IPS-18a (cell line): ENCODE data around the gene DLX3.

Experiments used
- H3K27ac ChIP-seq: one replicate; pipeline ENCODE4 v1.5.1; 2013; ENCODE audit warnings: low read length
- H3K27me3 ChIP-seq: one replicate; pipeline ENCODE4 v1.6.1; 2013; ENCODE audit warnings: mild to moderate bottlenecking, low read length; ENCODE audit not compliant: control insufficient read depth, insufficient read depth
- H3K36me3 ChIP-seq: one replicate; pipeline ENCODE4 v1.6.1; 2013; ENCODE audit warnings: low read depth, low read length; ENCODE audit not compliant: control insufficient read depth
- H3K4me1 ChIP-seq: one replicate; pipeline ENCODE4 v1.6.1; 2013; ENCODE audit warnings: low read depth, low read length; ENCODE audit not compliant: control insufficient read depth
- H3K4me3 ChIP-seq: one replicate; pipeline ENCODE4 v1.5.1; 2013; ENCODE audit warnings: low read length
- H3K9ac ChIP-seq: one replicate; pipeline ENCODE4 v1.6.1; 2013; ENCODE audit warnings: mild to moderate bottlenecking, low read length, moderate library complexity
- H3K9me3 ChIP-seq: one replicate; pipeline ENCODE4 v1.6.1; 2013; ENCODE audit warnings: low read depth, low read length; ENCODE audit not compliant: control insufficient read depth

The DLX3 gene

DNA sequence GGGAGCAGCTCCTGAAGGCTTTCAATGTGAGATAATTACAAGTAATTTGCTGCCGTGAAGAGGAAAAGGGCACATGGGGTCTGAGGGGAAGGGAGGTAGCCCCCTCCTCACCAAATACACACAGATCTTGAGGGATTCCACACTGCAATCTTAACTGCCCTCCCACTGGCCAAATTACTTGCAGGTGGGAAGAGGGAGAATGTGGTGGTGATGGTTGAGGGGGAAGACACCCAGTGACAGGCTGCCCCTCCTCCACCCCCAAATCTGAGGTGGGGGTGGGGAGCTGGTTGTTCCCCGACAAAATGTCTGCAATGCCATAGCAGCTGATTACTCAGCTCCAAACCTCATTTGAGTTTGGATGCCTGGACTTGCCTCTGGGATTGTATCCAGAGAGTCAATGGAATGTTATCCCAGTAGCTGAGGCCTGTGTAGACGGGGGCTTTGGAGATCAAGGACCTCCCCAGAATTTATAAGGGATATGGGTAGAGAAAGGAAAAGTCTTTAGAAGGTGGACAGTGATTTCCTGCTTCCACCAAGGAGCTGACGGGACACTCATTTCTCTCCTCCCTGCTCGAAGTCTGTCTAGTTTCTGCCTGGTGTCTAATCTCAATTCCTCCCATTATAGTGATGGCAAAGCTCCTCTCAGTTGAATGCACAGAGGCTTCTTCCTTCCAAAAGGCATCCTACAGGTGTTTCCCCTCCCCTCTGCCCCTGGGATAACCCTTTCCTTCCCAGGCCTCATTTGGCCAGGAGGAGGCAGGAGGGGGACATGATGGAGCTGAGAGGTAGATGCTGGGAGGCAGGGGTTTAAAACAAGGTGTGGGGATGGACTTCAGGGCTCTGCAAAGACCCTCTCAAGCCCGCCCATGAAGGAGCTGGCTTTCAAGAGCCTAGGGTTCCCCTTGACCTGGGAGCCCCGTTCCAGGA lies 17.3 kb downstream of the DLX3 start:
- Histone ChIP-seq H3K27ac (no peak overlapping the region), H3K9me3 (no peaks in the 10 kb centered on the region)

GRCh38 chr17:49976828-49977202 lies 18.2 kb downstream of the DLX3 start:
- H3K9ac ChIP-seq = no peak overlapping the region
- no peaks in the 10 kb centered on the region for H3K36me3 ChIP-seq
- peaks cover 22% of the 10 kb centered on the region for H3K4me1 ChIP-seq
- no peaks in the 10 kb centered on the region for H3K9me3 ChIP-seq
- no peak overlapping the region for H3K4me3 ChIP-seq
- H3K27ac ChIP-seq = no peak overlapping the region
- peaks cover 79% of the 10 kb centered on the region for H3K27me3 ChIP-seq

More for the DNA sequence above, 17.3 kb downstream of the DLX3 start:
- Histone ChIP-seq H3K27me3 (peaks cover 75% of the 10 kb centered on the region), H3K4me1 (peaks cover 21% of the 10 kb centered on the region), H3K4me3 (no peak overlapping the region), H3K9ac (no peak overlapping the region), H3K36me3 (no peaks in the 10 kb centered on the region)

GRCh38 chr17:49976163-49976827 lies 18.7 kb downstream of the DLX3 start:
- peaks cover 23% of the 10 kb centered on the region for H3K4me1 ChIP-seq
- no peak overlapping the region for H3K4me3 ChIP-seq

GRCh38 chr17:49975531-49975930 lies 19.5 kb downstream of the DLX3 start:
- Histone ChIP-seq H3K27me3 (peaks cover 92% of the 10 kb centered on the region), H3K36me3 (no peaks in the 10 kb centered on the region), H3K9me3 (no peaks in the 10 kb centered on the region), H3K4me1 (peaks cover 18% of the 10 kb centered on the region), H3K9ac (no peak overlapping the region), H3K27ac (no peak overlapping the region), H3K4me3 (no peak overlapping the region)

More at GRCh38 chr17:49976163-49976827, 18.7 kb downstream of the DLX3 start:
- Histone ChIP-seq H3K9ac (no peak overlapping the region), H3K27me3 (peaks cover 85% of the 10 kb centered on the region), H3K27ac (no peak overlapping the region), H3K36me3 (no peaks in the 10 kb centered on the region), H3K9me3 (no peaks in the 10 kb centered on the region)

DNA sequence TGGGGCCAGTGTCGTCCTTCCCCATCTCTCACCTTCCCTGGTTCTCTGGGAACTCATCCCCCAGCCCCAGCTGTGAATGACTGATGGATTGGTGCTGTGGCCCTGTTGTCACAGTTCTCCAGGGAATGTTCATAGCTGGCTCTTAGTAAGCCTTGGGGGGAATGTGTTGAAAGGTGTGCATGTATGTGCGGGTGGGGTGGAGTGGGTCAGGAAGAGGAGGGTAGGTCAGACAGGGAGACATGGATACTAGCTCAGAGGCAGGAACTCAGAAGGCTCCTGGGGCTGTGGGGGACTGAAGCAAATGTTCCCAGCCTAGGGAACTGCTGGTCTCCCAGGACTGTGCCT lies 21.8 kb downstream of the DLX3 start:
- H3K27me3 ChIP-seq = peaks cover 100% of the 10 kb centered on the region
- no peaks in the 10 kb centered on the region for H3K9me3 ChIP-seq
- H3K9ac ChIP-seq = no peak overlapping the region
- no peak overlapping the region for H3K4me3 ChIP-seq
- no peak overlapping the region for H3K27ac ChIP-seq
- H3K4me1 ChIP-seq = peaks cover 15% of the 10 kb centered on the region
- no peaks in the 10 kb centered on the region for H3K36me3 ChIP-seq

DNA sequence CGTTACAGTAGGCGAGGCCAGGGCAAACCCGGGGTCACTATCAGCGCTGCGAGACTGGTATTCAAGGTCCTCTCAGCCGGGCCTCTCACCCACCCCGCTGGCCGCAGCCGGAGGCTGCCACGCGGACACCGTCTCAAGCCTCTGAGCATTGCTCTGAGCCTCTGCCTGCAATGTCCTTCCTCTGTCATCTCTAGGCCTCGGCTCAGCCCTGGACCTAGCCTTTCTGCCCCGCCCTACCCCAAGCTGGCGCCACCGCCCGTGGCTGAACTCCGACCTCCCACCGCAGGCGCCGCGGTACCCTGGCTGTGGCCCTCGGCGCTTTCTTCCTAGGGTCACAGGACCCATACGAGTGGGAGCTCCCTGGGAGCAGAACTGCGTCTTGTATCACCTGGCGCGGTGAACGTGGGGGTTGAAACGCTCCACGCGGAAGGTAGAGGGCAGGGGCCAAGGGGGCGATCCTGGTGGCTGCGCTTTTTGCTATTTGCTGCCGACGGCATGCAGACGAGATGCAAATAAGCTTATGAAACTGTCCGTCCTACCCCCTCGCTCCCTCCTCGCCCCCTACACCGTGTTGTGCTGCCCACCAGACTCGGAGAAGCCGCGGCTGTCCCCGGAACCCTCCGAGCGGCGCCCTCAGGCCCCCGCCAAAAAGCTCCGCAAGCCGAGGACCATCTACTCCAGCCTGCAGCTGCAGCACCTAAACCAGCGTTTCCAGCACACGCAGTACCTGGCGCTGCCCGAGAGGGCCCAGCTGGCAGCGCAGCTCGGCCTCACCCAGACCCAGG lies 22.3 kb downstream of the DLX3 start:
- Histone ChIP-seq H3K36me3 (no peaks in the 10 kb centered on the region), H3K4me3 (peak overlapping the region; percentile 4), H3K27me3 (peaks cover 100% of the 10 kb centered on the region), H3K27ac (no peak overlapping the region), H3K9ac (no peak overlapping the region), H3K4me1 (peaks cover 9% of the 10 kb centered on the region), H3K9me3 (no peaks in the 10 kb centered on the region)

- Histone ChIP-seq H3K36me3 (no peaks in the 10 kb centered on the region), H3K9me3 (no peaks in the 10 kb centered on the region), H3K4me3 (no peak overlapping the region), H3K4me1 (peaks cover 5% of the 10 kb centered on the region), H3K9ac (no peak overlapping the region), H3K27ac (no peak overlapping the region), H3K27me3 (peaks cover 100% of the 10 kb centered on the region)
These were observed 23.1 kb downstream of the DLX3 start for GRCh38 chr17:49971848-49972485.

GRCh38 chr17:49971199-49971847 lies 23.7 kb downstream of the DLX3 start:
- H3K4me3 ChIP-seq = no peak overlapping the region

DNA sequence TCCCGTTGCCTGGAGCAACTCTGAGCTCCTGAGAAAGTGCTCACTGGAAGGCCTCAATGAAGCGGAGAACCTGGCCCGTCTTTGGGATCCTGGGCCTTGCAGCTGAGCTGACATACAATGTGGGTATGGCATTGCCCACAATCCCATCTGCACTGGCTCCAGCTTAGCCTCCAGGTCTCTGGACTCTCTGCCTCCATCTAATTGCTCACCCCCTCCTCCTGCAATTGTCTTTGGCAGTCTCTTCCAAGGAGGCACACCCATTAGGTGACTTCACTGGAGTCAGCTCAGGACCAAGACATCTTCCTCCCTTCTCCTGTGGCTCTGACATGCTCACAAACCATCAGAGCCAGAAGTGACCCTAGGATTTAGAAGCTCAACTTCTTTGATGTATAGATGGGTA lies 24.5 kb downstream of the DLX3 start:
- Histone ChIP-seq H3K4me3 (no peak overlapping the region), H3K27me3 (peaks cover 100% of the 10 kb centered on the region), H3K9ac (no peak overlapping the region)

More at GRCh38 chr17:49971199-49971847, 23.7 kb downstream of the DLX3 start:
- H3K27me3 ChIP-seq = peaks cover 100% of the 10 kb centered on the region
- peaks cover 2% of the 10 kb centered on the region for H3K4me1 ChIP-seq
- H3K36me3 ChIP-seq = no peaks in the 10 kb centered on the region
- no peak overlapping the region for H3K27ac ChIP-seq
- no peak overlapping the region for H3K9ac ChIP-seq
- no peaks in the 10 kb centered on the region for H3K9me3 ChIP-seq

GRCh38 chr17:49969795-49970389 lies 25.1 kb downstream of the DLX3 start:
- H3K36me3 ChIP-seq = no peaks in the 10 kb centered on the region
- H3K27ac ChIP-seq = no peak overlapping the region
- no peaks in the 10 kb centered on the region for H3K9me3 ChIP-seq
- H3K4me1 ChIP-seq = peaks cover 3% of the 10 kb centered on the region
- H3K27me3 ChIP-seq = peaks cover 100% of the 10 kb centered on the region
- peak overlapping the region; percentile 73 for H3K4me3 ChIP-seq
- no peak overlapping the region for H3K9ac ChIP-seq

More for the DNA sequence above, 24.5 kb downstream of the DLX3 start:
- Histone ChIP-seq H3K9me3 (no peaks in the 10 kb centered on the region), H3K36me3 (no peaks in the 10 kb centered on the region), H3K4me1 (peaks cover 2% of the 10 kb centered on the region), H3K27ac (no peak overlapping the region)
